PC-9 (cell line): Measurements from ENCODE around the gene KRT14. TPM values are rescaled to one million over a fixed set of nuclear protein-coding genes. Genes with fewer than 3 reads are reported as not detected.
A peak's percentile ranks its signal among the peaks of the same experiment; 100 is the strongest.
"Not testable (repeated sequence)": the region's sequence is repeated elsewhere in the genome, so short reads cannot be mapped to it uniquely, and the experiment has no call there.

Experiments used
- BruUV-seq: library from RNA; stranded (reverse); fragments of 400-500 nt; replicated peaks from 2 replicates; lab custom pipeline; 2021; lab: Mats Ljungman, UMichigan
- CTCF ChIA-PET: fragments of 300-600 bp; sonication (Branson Sonifier 250); formaldehyde crosslinking; loops from one replicate; lab custom pipeline; 2022; ENCODE audit warnings: antibody characterized with exemption; lab: Charles Lee
- POLR2A ChIA-PET: fragments of 300-600 bp; sonication (Branson Sonifier 250); formaldehyde crosslinking; loops from one replicate; lab custom pipeline; 2022; ENCODE audit warnings: antibody characterized with exemption; ENCODE audit not compliant: unreplicated experiment; lab: Charles Lee
- DNase-seq, 2 experiments: peaks; one replicate each; pipeline versions ENCODE4 v3.0.0 to v3.0.0-alpha.2; 2015 to 2022; ENCODE audit warnings: mixed read lengths in 1 of 2
- H2AFZ ChIP-seq: fragments of 200-600 bp; sonication (generic); 2 replicates; pipeline ENCODE4 v1.8.1; 2017; ENCODE audit warnings: antibody characterized with exemption
- H3F3A ChIP-seq: fragments of 200-600 bp; sonication (generic); 2 replicates; pipeline ENCODE4 v1.8.1; 2017; ENCODE audit warnings: antibody characterized with exemption, mild to moderate bottlenecking, low read depth; ENCODE audit not compliant: insufficient read depth
- H3K27ac ChIP-seq: fragments of 200-600 bp; sonication (generic); 2 replicates; pipeline ENCODE4 v1.6.1; 2016; ENCODE audit warnings: mixed run types
- H3K27me3 ChIP-seq: fragments of 200-600 bp; sonication (generic); 2 replicates; pipeline ENCODE4 v1.6.1; 2016; ENCODE audit warnings: low read depth, mixed run types; ENCODE audit not compliant: insufficient read depth
- H3K36me3 ChIP-seq: fragments of 200-600 bp; sonication (generic); 2 replicates; pipeline ENCODE4 v1.6.1; 2016; ENCODE audit warnings: low read depth, mixed run types
- H3K4me1 ChIP-seq: fragments of 200-600 bp; sonication (generic); replicated peaks from 2 replicates; pipeline ENCODE4 v1.6.1; 2016; ENCODE audit warnings: mixed run types; ENCODE audit not compliant: insufficient read depth
- H3K4me2 ChIP-seq: fragments of 200-600 bp; sonication (generic); 2 replicates; pipeline ENCODE4 v1.6.1; 2017; ENCODE audit warnings: mixed run types
- H3K4me3 ChIP-seq: fragments of 200-600 bp; sonication (generic); 2 replicates; pipeline ENCODE4 v1.6.1; 2016; ENCODE audit warnings: mixed run types
- H3K79me2 ChIP-seq: fragments of 200-600 bp; sonication (generic); 2 replicates; pipeline ENCODE4 v1.6.1; 2017; ENCODE audit warnings: low read depth, mixed run types
- H3K9me2 ChIP-seq: fragments of 200-600 bp; sonication (generic); 2 replicates; pipeline ENCODE4 v1.8.1; 2017; ENCODE audit warnings: mild to moderate bottlenecking; ENCODE audit not compliant: insufficient read depth
- H3K9me3 ChIP-seq: fragments of 200-600 bp; sonication (generic); 2 replicates; pipeline ENCODE4 v1.8.1; 2016; ENCODE audit warnings: low read depth; ENCODE audit not compliant: insufficient read depth
- H4K20me1 ChIP-seq: fragments of 200-600 bp; sonication (generic); 2 replicates; pipeline ENCODE4 v1.8.1; 2017; ENCODE audit not compliant: insufficient read depth
- CTCF ChIP-seq: fragments of 200-600 bp; sonication (generic); conservative IDR thresholded peaks from 2 replicates; pipeline ENCODE4 v1.6.1; 2017; ENCODE audit warnings: mixed run types, antibody characterized with exemption, mild to moderate bottlenecking, moderate library complexity
- EZH2 ChIP-seq: fragments of 200-600 bp; sonication (generic); IDR thresholded peaks from 2 replicates; pipeline ENCODE4 v1.8.0; 2017; ENCODE audit warnings: antibody characterized with exemption, low read depth
- intact Hi-C: fragments of 100-400 bp; cut with micrococcal nuclease; formaldehyde crosslinking; loops from one replicate; pipeline ENCODE4 v1.10.0; 2022; ENCODE audit not compliant: unreplicated experiment
- total RNA-seq: library from RNA; stranded (reverse); gene quantifications from 2 replicates; pipeline ENCODE4 v1.2.3, GENCODE V29; 2021

Gene KRT14
- total RNA-seq, 1 experiment from 2014 or later, result 2.2 TPM

GRCh38 chr17:41578971-41579370 lies 7.7 kb downstream of the KRT14 start:
- H3K9me3 ChIP-seq, result no peaks in the 10 kb centered on the region
- intact Hi-C loops, result loop anchor here (1.0 to 5.0 kb wide), 4 partner anchors 30 to 83 kb away; partner anchors contain the start of gene KRT17
- TSS peak; percentile 90 for BruUV-seq
- no peaks in the 10 kb centered on the region for H3K79me2 ChIP-seq
- 0 out of 2 replicates have a peak overlapping the region, but pooled peaks have one; percentile 39 for H2AFZ ChIP-seq
- H3K9me2 ChIP-seq, result no peaks in the 10 kb centered on the region
- no peak for TF ChIP-seq CTCF
- TF ChIP-seq EZH2, result no peak
- no peaks in the 10 kb centered on the region for H3K36me3 ChIP-seq
- peak overlapping the region; percentile 41 for H3K4me2 ChIP-seq
- no peaks in the 10 kb centered on the region for H4K20me1 ChIP-seq
- H3K4me3 ChIP-seq, result no peak overlapping the region
- peaks cover 56% of the 10 kb centered on the region for H3K4me1 ChIP-seq
- no peaks in the 10 kb centered on the region for H3K27me3 ChIP-seq
- ChIA-PET POLR2A (interaction anchor here (0.6 to 1.2 kb wide), 4 partner anchors 14 to 77 kb away, joined by 3 to 24 read pairs (median 10); partner anchors contain the start of gene KRT19), CTCF (interaction anchor here (0.7 to 2.2 kb wide), 6 partner anchors 30 to 761 kb away, joined by 3 to 25 read pairs (median 8); no protein-coding TSS in a partner anchor)
- H3K27ac ChIP-seq, result peak overlapping the region; percentile 7; the same call in 1 of the 2 replicates
- H3F3A ChIP-seq, result peaks cover 29% of the 10 kb centered on the region; the same call in 1 of the 2 replicates
- no peak for DNase-seq

- CTCF ChIA-PET, result interaction anchor here (0.7 to 2.2 kb wide), 4 partner anchors 29 to 760 kb away, joined by 3 to 25 read pairs (median 10); no protein-coding TSS in a partner anchor
- Histone ChIP-seq H3K27ac (peak overlapping the region; percentile 7; the same call in 1 of the 2 replicates), H3K36me3 (no peaks in the 10 kb centered on the region), H3K79me2 (no peaks in the 10 kb centered on the region), H3K27me3 (no peaks in the 10 kb centered on the region), H3K4me1 (peaks cover 56% of the 10 kb centered on the region), H3K9me3 (no peaks in the 10 kb centered on the region), H3F3A (peaks cover 29% of the 10 kb centered on the region; the same call in 1 of the 2 replicates), H4K20me1 (no peaks in the 10 kb centered on the region), H3K9me2 (no peaks in the 10 kb centered on the region), H2AFZ (0 out of 2 replicates have a peak overlapping the region, but pooled peaks have one; percentile 39), H3K4me3 (no peak overlapping the region), H3K4me2 (peak overlapping the region; percentile 41; the same call in 1 of the 2 replicates)
- TF ChIP-seq CTCF, result no peak
- TF ChIP-seq EZH2, result no peak
- no peak for DNase-seq
- POLR2A ChIA-PET, result interaction anchor here (0.7 kb wide), 1 partner anchor 77 kb away, joined by 3 read pairs; no protein-coding TSS in a partner anchor
- intact Hi-C loops, result loop anchor here (5.0 kb wide), 1 partner anchor 44 kb away; the partner anchor contains the start of gene KRT17
- no TSS peak for BruUV-seq
Observed at GRCh38 chr17:41578538-41578937, 8.2 kb downstream of the KRT14 start.

- H3K27me3 ChIP-seq, H2AFZ ChIP-seq, H3K4me2 ChIP-seq, H4K20me1 ChIP-seq, H3K9me2 ChIP-seq, H3K27ac ChIP-seq, H3K4me3 ChIP-seq, H3K79me2 ChIP-seq, H3K36me3 ChIP-seq, BruUV-seq, H3K9me3 ChIP-seq: not testable (repeated sequence)
- Histone ChIP-seq H3K4me1 (peaks cover 44% of the 10 kb centered on the region), H3F3A (peaks cover 29% of the 10 kb centered on the region; the same call in 1 of the 2 replicates)
- intact Hi-C loops, result loop anchor here (5.0 kb wide), 1 partner anchor 46 kb away; the partner anchor contains the start of gene KRT17
- ChIA-PET CTCF (interaction anchor here (1.3 kb wide), 1 partner anchor 28 kb away, joined by 7 read pairs; no protein-coding TSS in a partner anchor), POLR2A (interaction anchor here (0.6 kb wide), 1 partner anchor 1017 kb away, joined by 3 read pairs; no protein-coding TSS in a partner anchor)
- TF ChIP-seq CTCF, result 0 out of 2 replicates have a peak, but pooled peaks have one; percentile 30
- DNase-seq, result peak; percentile 56 to 67
Observed at GRCh38 chr17:41576740-41577139, 10.0 kb downstream of the KRT14 start.
